ENCODE results near the gene PRDM16. TPM values are rescaled to one million over a fixed set of nuclear protein-coding genes. Genes with fewer than 3 reads are reported as not detected.
A peak's percentile ranks its signal among the peaks of the same experiment; 100 is the strongest.

Gene PRDM16
- total and polyA plus RNA-seq, 2 of the 13 experiments (the other 11 are each of a cell fraction or from before 2014, with no cell fraction given), result 0.15 to 0.81 TPM

GRCh38 chr1:3471356-3472087 is 402.5 kb downstream of the PRDM16 start (continued):
- TF ChIP-seq ZNF563 (CRISPR knock-in tag; IDR thresholded peaks at IDR 0.05) (no peak), ZNF546 (CRISPR knock-in tag; conservative IDR thresholded peaks at IDR 0.05) (0 out of 2 replicates have a peak, but pooled peaks have one; percentile 30), ZNF484 (CRISPR knock-in tag; IDR thresholded peaks at IDR 0.05; ENCODE audit: borderline replicate concordance, low read depth) (no peak), LRRFIP1 (CRISPR knock-in tag; conservative IDR thresholded peaks at IDR 0.05) (no peak), BHLHE40 (IDR thresholded peaks at IDR 0.05; ENCODE audit: low read length) (0 out of 2 replicates have a peak, but pooled peaks have one; percentile 20), ZNF407 (CRISPR knock-in tag; IDR thresholded peaks at IDR 0.05; ENCODE audit: not compliant biosample characterization) (no peak), DNMT3B (CRISPR knock-in tag; conservative IDR thresholded peaks at IDR 0.05) (no peak), KLF12 (CRISPR knock-in tag; IDR thresholded peaks at IDR 0.05; ENCODE audit: borderline replicate concordance) (peak; percentile 60; the same call in 1 of the 2 replicates), KDM5A (IDR thresholded peaks at IDR 0.05; ENCODE audit: borderline replicate concordance, low read length) (peak; percentile 57; the same call in 1 of the 2 replicates), HNRNPLL (IDR thresholded peaks at IDR 0.05; ENCODE audit: low read depth, low read length, poor library complexity, severe bottlenecking) (peak; percentile 35), BATF2 (CRISPR knock-in tag; IDR thresholded peaks at IDR 0.05) (no peak), ZBTB7B (CRISPR knock-in tag; IDR thresholded peaks at IDR 0.05) (peak; percentile 62), ZNF263 (CRISPR knock-in tag; IDR thresholded peaks at IDR 0.05) (peak; percentile 94), ZNF678 (CRISPR knock-in tag; IDR thresholded peaks at IDR 0.05) (0 out of 2 replicates have a peak, but pooled peaks have one; percentile 54), ZMAT5 (CRISPR knock-in tag; IDR thresholded peaks at IDR 0.05; ENCODE audit: borderline replicate concordance, low read depth) (no peak), ZNF564 (CRISPR knock-in tag; IDR thresholded peaks at IDR 0.05) (0 out of 2 replicates have a peak, but pooled peaks have one; percentile 52), IKZF4 (CRISPR knock-in tag; IDR thresholded peaks at IDR 0.05; ENCODE audit: borderline replicate concordance, low read depth, not compliant biosample characterization) (no peak)
